NCI-H1694 (cell line): ENCODE data around the gene P3H2.
"Not testable (repeated sequence)": the region's sequence is repeated elsewhere in the genome, so short reads cannot be mapped to it uniquely, and the experiment has no call there.

Source experiments
- DNase-seq: peaks from one replicate; lab custom pipeline; 2025; lab: John Stamatoyannopoulos, UW

The P3H2 gene

GRCh38 chr3:190084983-190085382 lies 35.7 kb downstream of the P3H2 start:
- DNase-seq = no peak

DNA sequence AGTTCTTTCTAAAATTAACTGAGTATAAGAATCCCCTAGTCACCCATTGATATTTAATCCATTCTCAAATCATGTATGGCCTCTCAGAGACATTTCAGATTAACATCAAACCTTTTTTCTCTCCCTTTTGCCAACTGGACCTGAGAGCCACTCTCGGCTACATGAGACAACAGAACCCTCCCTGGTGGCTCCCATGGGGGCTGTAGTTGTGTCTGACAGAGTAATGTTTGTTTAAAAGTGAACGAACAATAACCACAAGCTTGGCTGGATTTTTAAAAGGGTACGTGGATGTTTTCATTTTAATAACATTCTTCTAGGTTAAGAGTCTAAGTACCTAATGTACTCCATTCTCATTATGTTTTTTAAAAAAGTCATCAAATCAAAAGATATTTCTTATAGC lies 37.1 kb downstream of the P3H2 start:
- DNase-seq = no peak

DNA sequence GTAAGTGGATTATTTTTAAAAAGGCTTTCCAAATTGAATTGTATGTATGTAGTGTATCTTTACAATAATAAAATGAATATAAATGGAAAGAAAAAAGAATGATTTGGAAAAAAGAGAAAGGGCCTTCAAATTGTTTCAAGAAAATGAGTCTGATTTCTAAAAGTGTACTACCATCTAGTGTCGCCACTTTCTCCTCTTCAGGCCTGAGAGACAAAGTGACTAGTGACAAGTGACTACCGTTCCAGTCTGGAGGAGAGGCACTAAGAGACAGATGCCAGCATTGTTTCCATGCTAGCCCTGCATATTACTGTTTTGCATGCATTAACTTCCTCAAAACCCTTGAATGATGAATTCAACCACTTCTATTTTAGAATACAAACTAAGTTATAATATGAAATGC lies 39.3 kb downstream of the P3H2 start:
- no peak for DNase-seq

DNA sequence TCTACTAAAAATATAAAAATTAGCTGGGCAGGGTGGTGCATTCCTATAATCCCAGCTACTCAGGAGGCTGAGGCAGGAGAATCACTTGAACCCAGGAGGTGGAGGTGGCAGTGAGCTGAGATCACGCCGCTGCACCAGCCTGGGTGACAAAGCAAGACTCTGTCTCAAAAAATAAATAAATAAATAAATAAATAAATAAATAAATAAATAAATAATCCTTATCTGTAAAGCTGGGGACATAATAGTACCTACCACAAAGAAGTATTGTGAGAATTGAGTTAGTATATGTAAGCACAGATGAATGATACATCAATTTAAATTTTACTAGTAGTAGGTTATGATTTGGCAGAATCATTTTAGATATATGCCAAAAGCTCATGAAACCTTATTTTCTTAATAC lies 41.5 kb downstream of the P3H2 start:
- DNase-seq = not testable (repeated sequence)

- no peak for DNase-seq
These were observed 43.2 kb downstream of the P3H2 start for GRCh38 chr3:190077395-190078045.

DNA sequence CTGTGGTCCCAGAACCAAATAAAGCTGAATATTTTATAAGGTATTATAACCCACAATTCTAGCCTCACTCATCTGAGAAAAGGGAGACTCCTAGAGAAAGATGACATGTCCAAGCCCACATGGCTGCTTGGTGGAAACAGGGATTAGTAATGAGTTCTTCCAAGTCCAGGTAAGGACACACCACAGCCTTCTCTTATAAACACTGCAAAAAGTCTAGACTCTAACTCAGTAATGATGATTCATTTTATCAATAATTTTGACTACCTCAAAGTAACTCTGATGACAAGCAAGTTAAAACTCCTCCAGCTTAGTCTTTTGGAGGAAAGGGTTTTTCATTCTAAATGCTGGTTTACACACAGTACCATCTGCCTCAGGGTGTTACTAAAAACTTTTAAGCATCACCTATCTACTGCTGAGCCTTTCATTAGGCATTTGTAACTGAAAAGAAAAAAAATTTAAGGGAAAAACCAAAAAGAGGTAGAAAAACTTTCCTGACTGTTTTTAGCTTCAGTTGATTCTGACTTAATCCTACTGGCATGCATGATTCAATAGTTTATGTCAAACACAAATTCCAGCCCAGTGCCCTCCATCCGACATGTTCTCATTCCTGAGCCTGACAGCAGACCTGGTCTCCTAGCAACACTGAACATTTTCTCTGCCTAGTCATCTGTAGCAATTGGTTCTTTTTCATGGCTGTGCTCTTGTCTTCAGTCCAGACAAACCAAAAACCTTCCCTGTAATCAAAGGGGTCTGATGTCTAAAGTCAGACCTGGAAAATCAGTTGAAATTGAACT lies 43.9 kb downstream of the P3H2 start:
- DNase-seq = no peak

- DNase-seq = no peak
These were observed 44.6 kb downstream of the P3H2 start for GRCh38 chr3:190076136-190076535.

GRCh38 chr3:190074817-190075216 lies 45.9 kb downstream of the P3H2 start:
- DNase-seq = no peak

DNA sequence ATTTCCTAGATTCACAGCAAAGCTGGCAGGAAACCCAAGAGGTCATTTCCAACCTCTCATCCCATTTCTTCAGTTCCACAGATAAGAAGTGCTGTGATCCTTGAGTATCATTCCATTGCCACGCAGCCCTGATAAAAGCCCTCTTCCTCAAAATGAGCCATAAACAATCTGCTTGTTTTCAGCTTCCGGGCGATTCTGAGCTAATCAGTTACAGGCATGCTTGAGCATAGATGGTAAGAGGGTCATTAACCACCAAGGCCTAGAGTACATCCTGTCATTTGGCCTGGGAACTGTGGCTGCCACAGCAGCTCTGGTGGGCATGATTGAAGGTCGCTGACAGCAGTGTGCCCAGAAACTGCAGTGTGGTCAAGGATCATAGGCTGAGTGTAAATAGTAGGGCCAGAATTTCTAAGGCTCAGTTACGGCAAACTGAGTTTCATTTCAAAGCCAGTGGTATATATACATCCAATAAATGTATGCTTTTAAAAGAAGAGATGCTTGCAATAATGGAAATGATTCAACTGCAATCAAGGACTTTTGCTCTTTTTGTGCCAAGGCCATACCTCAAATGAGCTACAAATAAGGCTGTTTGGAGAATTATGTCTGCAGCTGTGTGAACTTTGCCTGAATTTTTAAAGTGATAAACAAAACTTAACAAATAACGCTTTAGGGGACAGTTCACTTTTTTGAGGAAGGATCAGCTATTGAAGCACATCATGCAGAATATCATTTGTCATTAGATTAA lies 47.3 kb downstream of the P3H2 start:
- no peak for DNase-seq

- no peak for DNase-seq
These were observed 47.8 kb downstream of the P3H2 start for GRCh38 chr3:190072856-190073255.

DNA sequence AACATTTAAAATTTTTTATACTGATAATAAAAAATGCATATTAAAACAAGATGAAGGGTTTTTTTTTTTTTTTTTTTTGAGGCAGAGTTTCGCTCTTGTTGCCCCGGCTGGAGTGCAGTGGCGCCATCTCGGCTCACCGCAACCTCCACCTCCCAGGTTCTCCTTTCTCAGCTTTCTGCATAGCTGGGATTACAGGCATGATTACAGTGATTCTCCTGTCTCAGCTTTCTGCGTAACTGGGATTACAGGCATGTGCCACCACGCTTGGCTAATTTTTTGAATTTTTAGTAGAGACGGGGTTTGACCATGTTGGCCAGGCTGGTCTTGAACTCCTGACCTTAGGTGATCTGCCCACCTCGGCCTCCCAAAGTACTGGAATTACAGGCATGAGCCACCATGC lies 48.8 kb downstream of the P3H2 start:
- DNase-seq = not testable (repeated sequence)

GRCh38 chr3:190070622-190071347 lies 49.9 kb downstream of the P3H2 start:
- no peak for DNase-seq

GRCh38 chr3:190065204-190065603 lies 55.5 kb downstream of the P3H2 start:
- DNase-seq = no peak

DNA sequence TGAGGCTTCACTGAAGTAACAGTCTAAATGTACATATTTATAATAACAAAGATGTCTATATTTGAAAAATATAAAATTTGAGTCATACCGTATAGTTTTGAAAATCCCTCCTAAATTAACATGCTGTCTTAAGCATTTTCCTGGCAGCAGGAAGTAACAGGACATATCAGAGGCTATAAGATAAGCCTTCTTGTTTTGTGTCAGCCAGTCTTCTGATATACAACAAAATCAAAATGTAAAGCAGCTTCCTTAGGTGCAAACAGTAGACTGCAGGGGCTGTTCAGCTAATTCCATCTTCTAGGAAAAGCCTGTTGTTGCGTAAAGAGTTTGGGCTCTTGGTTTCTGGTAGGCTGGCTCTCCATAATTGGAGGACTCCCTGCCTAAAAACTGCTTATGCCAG lies 56.0 kb downstream of the P3H2 start:
- DNase-seq = no peak

- no peak for DNase-seq
These were observed 56.6 kb downstream of the P3H2 start for GRCh38 chr3:190064112-190064511.

GRCh38 chr3:190063490-190063889 lies 57.2 kb downstream of the P3H2 start:
- DNase-seq = no peak

GRCh38 chr3:190060192-190060775 lies 60.4 kb downstream of the P3H2 start:
- no peak for DNase-seq

GRCh38 chr3:190059242-190059590 lies 61.5 kb downstream of the P3H2 start:
- DNase-seq = no peak

GRCh38 chr3:190058521-190059241 lies 62.0 kb downstream of the P3H2 start:
- DNase-seq = no peak

GRCh38 chr3:190056742-190057141 lies 64.0 kb downstream of the P3H2 start:
- DNase-seq = no peak

DNA sequence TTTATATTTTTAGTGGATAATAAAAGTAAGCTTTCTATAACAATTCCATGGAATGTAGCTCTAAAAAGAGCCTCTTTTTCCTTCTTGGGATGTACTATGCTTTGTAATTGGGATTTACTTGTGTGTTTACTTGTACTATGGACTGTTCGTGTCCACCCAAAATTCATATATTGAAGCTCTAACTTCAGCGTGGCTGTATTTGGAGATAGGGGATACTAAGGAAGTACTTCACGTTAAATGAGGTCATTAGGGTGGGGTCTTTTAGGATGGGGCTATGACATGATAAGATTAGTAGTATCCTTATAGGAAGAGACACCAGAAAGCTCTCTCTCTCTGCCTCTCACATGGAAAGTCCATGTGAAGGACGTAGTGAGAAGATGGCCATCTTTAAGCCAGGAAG lies 64.9 kb downstream of the P3H2 start:
- no peak for DNase-seq
